NK-92 treated with Interleukin-12 subunit alpha and Interleukin-12 subunit beta, amount 100 ng/mL, for 24 hours (cell line): ENCODE results near the gene CLPSL1.

Experiments used
- DNase-seq: peaks from one replicate; lab custom pipeline; 2025; lab: John Stamatoyannopoulos, UW

Gene CLPSL1

GRCh38 chr6:35797837-35798526 lies 17.2 kb downstream of the CLPSL1 start:
- no peak for DNase-seq

- DNase-seq: no peak
Measured at GRCh38 chr6:35798706-35799105, 17.9 kb downstream of the CLPSL1 start.

GRCh38 chr6:35801148-35801547 lies 20.3 kb downstream of the CLPSL1 start:
- DNase-seq: no peak

- DNase-seq: no peak
Measured at GRCh38 chr6:35804996-35805736, 24.3 kb downstream of the CLPSL1 start, which contains the start of gene LHFPL5. LHFPL5 (plus strand) TSS chr6:35805352; CDS start chr6:35805671, 319 bp downstream.

- no peak for DNase-seq
Measured at GRCh38 chr6:35808688-35809087, 27.9 kb downstream of the CLPSL1 start.

GRCh38 chr6:35809809-35810208 lies 29.0 kb downstream of the CLPSL1 start:
- no peak for DNase-seq

- DNase-seq: peak; percentile 31
Measured at GRCh38 chr6:35810971-35811698, 30.3 kb downstream of the CLPSL1 start.

GRCh38 chr6:35811699-35811995 lies 30.8 kb downstream of the CLPSL1 start:
- no peak for DNase-seq

GRCh38 chr6:35817515-35817914 lies 36.7 kb downstream of the CLPSL1 start:
- DNase-seq: no peak

GRCh38 chr6:35823601-35824000 lies 42.8 kb downstream of the CLPSL1 start:
- no peak for DNase-seq

- no peak for DNase-seq
Measured at GRCh38 chr6:35824552-35825192, 43.9 kb downstream of the CLPSL1 start.

- no peak for DNase-seq
Measured at GRCh38 chr6:35829306-35829705, 48.5 kb downstream of the CLPSL1 start.

GRCh38 chr6:35831257-35832007 lies 50.6 kb downstream of the CLPSL1 start:
- DNase-seq: no peak

GRCh38 chr6:35833536-35833935 lies 52.7 kb downstream of the CLPSL1 start:
- DNase-seq: no peak
